ENCODE data around the gene TNS1.

TNS1 gene

GRCh38 chr2:217900780-217901360, 101.9 kb downstream of the TNS1 start:
- Histone ChIP-seq H3K9ac (ENCODE audit: low read length) (peak overlapping the region; percentile 37), H3K4me3 (ENCODE audit: low read depth in 1 of 2, low read length in 2 of 2) (no peak overlapping the region), H3K27ac (ENCODE audit: low read depth, low read length) (peak overlapping the region; percentile 92), H3K4me1 (ENCODE audit: insufficient read depth, low read length) (peaks cover 90% of the 10 kb centered on the region), H3K36me3 (ENCODE audit: insufficient read depth, low read length) (peaks cover 67% of the 10 kb centered on the region), H3K9me3 (ENCODE audit: low read length) (no peaks in the 10 kb centered on the region), H3K27me3 (ENCODE audit: control insufficient read depth in 1 of 2, insufficient read depth in 2 of 2, low read length in 2 of 2) (no peaks in the 10 kb centered on the region)

DNA sequence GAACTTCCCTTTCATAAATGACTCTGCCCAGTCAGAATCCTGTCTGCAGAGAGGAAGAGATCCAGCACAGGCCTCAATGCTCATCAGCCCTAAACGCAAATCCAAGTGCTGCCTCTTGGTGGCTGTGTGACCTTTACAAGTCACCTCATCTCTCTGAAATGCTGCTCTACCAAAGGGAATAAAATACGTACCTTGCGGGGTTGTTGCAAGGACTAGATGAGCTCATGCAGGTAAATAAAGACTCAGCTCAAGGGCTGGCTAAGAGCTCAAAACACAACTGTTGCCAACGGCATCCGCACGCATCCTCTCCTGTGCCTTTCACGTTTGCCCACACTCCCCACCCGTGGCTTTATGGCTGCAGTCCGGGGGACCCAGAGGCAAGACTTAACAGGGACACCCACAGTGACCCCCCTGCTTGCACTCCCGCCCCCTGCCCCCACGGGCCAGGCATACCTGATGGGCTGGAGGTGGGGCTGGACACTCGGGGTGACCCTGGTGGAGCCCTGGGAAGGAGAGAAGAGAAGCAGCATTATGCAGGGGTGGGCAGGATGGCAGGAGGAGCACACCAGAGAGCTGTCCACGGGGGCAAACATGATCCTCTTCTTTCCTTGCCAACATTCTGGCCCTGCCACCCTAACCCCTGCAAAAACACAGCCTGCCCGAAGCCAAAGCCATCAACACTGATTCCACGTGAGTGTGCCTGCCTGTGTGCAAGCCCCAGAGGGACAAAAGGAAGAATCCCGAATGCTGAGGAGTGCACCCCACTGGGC, 102.6 kb downstream of the TNS1 start:
- no peak overlapping the region for H3K4me3 ChIP-seq (ENCODE audit: low read depth in 1 of 2, low read length in 2 of 2)

DNA sequence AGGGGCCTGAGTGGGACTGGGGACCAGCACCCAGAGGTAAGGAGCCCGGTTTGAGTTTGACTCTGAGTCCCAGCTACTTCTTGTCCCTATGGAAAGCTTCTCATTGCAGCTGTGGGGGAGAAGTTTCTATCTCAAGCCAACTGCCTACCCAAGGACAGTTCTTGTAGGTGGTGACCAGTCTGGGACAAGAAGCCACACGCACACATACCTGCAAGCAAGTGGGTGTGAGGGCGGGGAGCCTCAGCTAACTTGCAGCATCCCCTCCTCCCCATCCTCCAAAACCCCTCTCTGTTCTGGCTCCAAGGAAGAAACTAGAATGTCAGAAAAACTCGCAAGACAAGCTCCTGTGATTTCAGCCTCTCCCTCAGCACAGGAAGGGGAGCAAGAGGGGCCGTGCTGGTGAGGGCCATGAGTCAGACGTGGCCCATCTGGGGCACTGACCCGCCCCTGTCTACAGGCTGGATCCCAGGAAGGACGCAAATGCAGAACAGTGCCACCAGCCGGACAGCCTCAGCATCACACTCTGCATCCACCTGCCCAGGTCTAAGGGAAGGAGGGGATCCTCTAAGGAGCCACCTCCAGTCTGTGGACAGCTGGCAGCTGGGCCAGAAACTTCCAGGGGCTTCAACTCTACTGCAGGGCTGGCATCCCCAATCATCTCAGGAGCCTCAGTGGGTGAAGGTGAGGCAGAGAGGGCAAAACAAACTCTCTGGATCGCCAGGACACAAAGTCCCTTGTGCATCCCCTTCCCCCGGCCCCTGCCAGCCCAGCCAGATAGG, 103.4 kb downstream of the TNS1 start:
- Histone ChIP-seq H3K27me3 (ENCODE audit: control insufficient read depth in 1 of 2, insufficient read depth in 2 of 2, low read length in 2 of 2) (no peaks in the 10 kb centered on the region), H3K9ac (ENCODE audit: low read length) (no peak overlapping the region), H3K4me1 (ENCODE audit: insufficient read depth, low read length) (peaks cover 78% of the 10 kb centered on the region), H3K36me3 (ENCODE audit: insufficient read depth, low read length) (peaks cover 69% of the 10 kb centered on the region), H3K27ac (ENCODE audit: low read depth, low read length) (peak overlapping the region; percentile 59), H3K4me3 (ENCODE audit: low read depth in 1 of 2, low read length in 2 of 2) (peak overlapping the region in 1 of 2 donors; percentile 3), H3K9me3 (ENCODE audit: low read length) (no peaks in the 10 kb centered on the region)

More for the DNA sequence above, 102.6 kb downstream of the TNS1 start:
- peak overlapping the region; percentile 59 for H3K27ac ChIP-seq (ENCODE audit: low read depth, low read length)
- peaks cover 69% of the 10 kb centered on the region for H3K36me3 ChIP-seq (ENCODE audit: insufficient read depth, low read length)
- no peaks in the 10 kb centered on the region for H3K27me3 ChIP-seq (ENCODE audit: control insufficient read depth in 1 of 2, insufficient read depth in 2 of 2, low read length in 2 of 2)
- no peak overlapping the region for H3K9ac ChIP-seq (ENCODE audit: low read length)
- H3K9me3 ChIP-seq (ENCODE audit: low read length) = no peaks in the 10 kb centered on the region
- peaks cover 86% of the 10 kb centered on the region for H3K4me1 ChIP-seq (ENCODE audit: insufficient read depth, low read length)

DNA sequence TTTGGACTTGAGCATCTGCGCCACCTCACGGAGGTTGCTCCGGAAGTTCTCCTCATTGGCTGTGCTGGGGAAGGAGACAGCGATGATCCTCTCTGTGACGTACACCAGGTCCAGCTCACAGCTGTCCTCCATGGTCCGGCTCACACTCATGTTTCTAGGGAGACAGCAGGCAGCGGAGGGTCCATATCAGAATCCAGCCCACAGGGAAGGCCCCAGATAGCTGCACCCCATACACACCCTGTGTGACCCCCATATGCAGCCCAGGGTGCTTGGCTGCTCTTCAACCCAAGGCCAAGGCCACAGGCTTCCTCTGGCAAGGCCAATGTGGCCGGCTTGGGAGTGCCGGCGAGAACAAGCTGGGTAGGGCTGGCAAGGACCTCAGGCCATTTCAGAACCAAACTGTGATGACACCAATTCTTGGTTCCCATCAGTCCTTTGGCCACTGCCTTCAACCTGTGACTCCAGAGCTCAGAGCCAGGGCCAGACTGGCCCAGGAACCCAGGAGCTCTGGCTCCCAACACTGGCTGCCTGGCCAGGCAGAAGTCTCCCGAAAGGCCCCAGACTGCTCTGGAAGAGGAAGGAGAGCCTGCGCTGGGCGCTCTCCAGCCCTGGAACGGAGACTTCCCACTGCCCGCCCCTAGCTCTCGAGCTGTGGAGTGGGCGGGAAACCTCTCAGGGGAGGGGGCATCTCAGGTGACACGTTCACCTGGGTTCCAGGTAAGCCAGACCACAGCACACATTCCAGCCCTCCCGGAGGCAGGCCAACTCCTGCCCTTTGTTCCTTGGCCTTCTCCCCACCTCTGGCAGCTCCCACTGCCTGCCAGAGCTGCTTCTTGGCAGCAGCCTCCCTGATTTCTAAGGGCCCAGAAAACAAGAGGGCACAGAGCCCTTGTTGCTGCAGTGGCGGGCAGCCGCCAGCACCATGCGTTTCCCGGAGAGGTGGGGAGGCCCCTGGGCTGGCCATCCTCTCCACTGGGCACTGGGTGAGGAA, 104.7 kb downstream of the TNS1 start:
- Histone ChIP-seq H3K27me3 (ENCODE audit: control insufficient read depth in 1 of 2, insufficient read depth in 2 of 2, low read length in 2 of 2) (no peaks in the 10 kb centered on the region), H3K27ac (ENCODE audit: low read depth, low read length) (peak overlapping the region; percentile 59), H3K9ac (ENCODE audit: low read length) (peak overlapping the region; percentile 2), H3K4me1 (ENCODE audit: insufficient read depth, low read length) (peaks cover 72% of the 10 kb centered on the region), H3K9me3 (ENCODE audit: low read length) (no peaks in the 10 kb centered on the region), H3K4me3 (ENCODE audit: low read depth in 1 of 2, low read length in 2 of 2) (no peak overlapping the region), H3K36me3 (ENCODE audit: insufficient read depth, low read length) (peaks cover 80% of the 10 kb centered on the region)

DNA sequence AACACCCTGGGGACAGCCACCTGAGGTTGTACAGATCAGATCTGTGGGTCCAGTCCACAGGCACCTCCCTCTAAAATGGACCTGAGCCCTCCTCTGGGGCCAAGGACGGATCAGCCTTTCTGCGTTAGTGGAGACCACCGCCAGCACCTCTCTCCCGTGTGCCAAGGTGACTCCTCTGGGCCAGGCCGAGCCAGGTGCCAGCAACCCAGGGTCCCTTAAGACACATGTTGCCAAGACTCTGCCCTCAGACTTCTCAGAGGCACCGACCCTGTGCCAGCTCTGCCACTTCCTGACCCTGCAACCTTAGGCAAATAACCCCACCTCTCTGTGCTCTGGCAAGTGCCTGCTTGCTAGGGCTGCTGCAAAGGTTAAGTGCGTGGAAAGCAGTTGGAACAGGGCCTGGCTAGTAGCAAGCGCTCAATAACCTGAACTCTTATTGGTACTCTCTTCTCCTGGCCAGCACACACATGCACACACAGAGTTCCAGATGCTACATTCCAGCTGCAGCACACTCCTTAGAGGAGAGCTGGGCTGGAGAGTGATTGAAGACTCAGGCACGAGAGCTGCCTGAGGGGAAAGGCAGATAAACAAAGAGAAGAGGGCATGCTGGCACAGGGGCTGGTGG, 105.6 kb downstream of the TNS1 start:
- Histone ChIP-seq H3K9ac (ENCODE audit: low read length) (peak overlapping the region; percentile 2), H3K27ac (ENCODE audit: low read depth, low read length) (peak overlapping the region; percentile 59), H3K27me3 (ENCODE audit: control insufficient read depth in 1 of 2, insufficient read depth in 2 of 2, low read length in 2 of 2) (no peaks in the 10 kb centered on the region), H3K4me3 (ENCODE audit: low read depth in 1 of 2, low read length in 2 of 2) (no peak overlapping the region), H3K4me1 (ENCODE audit: insufficient read depth, low read length) (peaks cover 63% of the 10 kb centered on the region), H3K36me3 (ENCODE audit: insufficient read depth, low read length) (peaks cover 89% of the 10 kb centered on the region), H3K9me3 (ENCODE audit: low read length) (no peaks in the 10 kb centered on the region)

DNA sequence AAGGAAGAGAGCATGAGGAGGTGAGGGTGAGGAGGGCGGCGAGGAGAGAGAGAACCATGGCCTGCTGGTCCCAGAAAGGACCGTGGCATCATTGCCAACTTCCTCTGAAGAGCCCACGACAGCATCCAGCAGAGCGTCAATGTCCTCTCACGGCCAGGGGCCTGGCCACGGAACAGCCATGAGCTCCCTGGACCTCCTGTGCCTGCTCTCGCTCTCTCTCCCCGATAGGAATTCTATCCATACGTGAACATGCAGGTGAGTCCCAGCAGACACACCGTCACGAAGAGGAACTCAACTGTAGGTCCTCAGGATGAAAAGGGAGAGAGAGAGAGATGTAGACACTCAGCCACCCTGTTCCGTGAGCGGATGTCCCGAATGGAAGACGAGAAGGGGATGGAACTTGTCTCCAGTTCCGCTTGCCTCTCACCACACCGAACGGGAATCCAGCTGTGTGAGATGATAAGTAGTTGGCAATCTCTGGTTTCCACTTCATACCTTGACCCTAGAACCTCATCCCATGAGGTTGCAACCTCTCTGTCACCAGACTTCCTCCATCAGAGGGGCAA, 107.6 kb downstream of the TNS1 start:
- H3K9ac ChIP-seq (ENCODE audit: low read length) = no peak overlapping the region
- peak overlapping the region; percentile 29 for H3K27ac ChIP-seq (ENCODE audit: low read depth, low read length)
- no peaks in the 10 kb centered on the region for H3K9me3 ChIP-seq (ENCODE audit: low read length)
- peaks cover 50% of the 10 kb centered on the region for H3K4me1 ChIP-seq (ENCODE audit: insufficient read depth, low read length)
- no peaks in the 10 kb centered on the region for H3K27me3 ChIP-seq (ENCODE audit: control insufficient read depth in 1 of 2, insufficient read depth in 2 of 2, low read length in 2 of 2)
- H3K4me3 ChIP-seq (ENCODE audit: low read depth in 1 of 2, low read length in 2 of 2) = no peak overlapping the region
- H3K36me3 ChIP-seq (ENCODE audit: insufficient read depth, low read length) = peaks cover 94% of the 10 kb centered on the region

GRCh38 chr2:217893440-217893839, 109.4 kb downstream of the TNS1 start:
- Histone ChIP-seq H3K27me3 (ENCODE audit: control insufficient read depth in 1 of 2, insufficient read depth in 2 of 2, low read length in 2 of 2) (no peaks in the 10 kb centered on the region), H3K4me3 (ENCODE audit: low read depth in 1 of 2, low read length in 2 of 2) (no peak overlapping the region), H3K27ac (ENCODE audit: low read depth, low read length) (no peak overlapping the region), H3K9ac (ENCODE audit: low read length) (no peak overlapping the region), H3K36me3 (ENCODE audit: insufficient read depth, low read length) (peaks cover 96% of the 10 kb centered on the region), H3K4me1 (ENCODE audit: insufficient read depth, low read length) (peaks cover 36% of the 10 kb centered on the region), H3K9me3 (ENCODE audit: low read length) (no peaks in the 10 kb centered on the region)

GRCh38 chr2:217892560-217892959, 110.2 kb downstream of the TNS1 start:
- no peak overlapping the region for H3K9ac ChIP-seq (ENCODE audit: low read length)
- no peaks in the 10 kb centered on the region for H3K9me3 ChIP-seq (ENCODE audit: low read length)
- H3K36me3 ChIP-seq (ENCODE audit: insufficient read depth, low read length) = peaks cover 100% of the 10 kb centered on the region
- no peak overlapping the region for H3K4me3 ChIP-seq (ENCODE audit: low read depth in 1 of 2, low read length in 2 of 2)
- H3K27me3 ChIP-seq (ENCODE audit: control insufficient read depth in 1 of 2, insufficient read depth in 2 of 2, low read length in 2 of 2) = no peaks in the 10 kb centered on the region
- peak overlapping the region; percentile 15 for H3K27ac ChIP-seq (ENCODE audit: low read depth, low read length)
- H3K4me1 ChIP-seq (ENCODE audit: insufficient read depth, low read length) = peaks cover 33% of the 10 kb centered on the region

DNA sequence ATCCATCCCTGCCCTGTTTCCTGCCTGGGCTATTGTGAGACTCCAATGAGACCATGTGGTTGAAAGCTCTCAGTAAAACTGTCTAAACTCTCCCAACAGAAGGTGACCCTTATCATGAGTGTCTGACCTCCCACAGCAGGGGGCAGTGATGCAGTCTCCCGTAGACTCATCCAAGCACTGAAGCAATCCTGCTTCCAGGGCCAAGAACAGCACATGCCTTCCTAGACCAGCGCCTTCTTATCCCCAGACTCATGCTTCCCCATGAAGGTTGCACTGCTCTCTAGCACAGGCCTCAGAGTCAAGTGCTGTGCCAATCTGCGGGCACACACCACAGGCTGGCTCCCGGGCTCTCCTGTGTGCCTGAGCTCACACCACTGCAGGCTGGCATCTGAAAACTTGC, 112.3 kb downstream of the TNS1 start:
- Histone ChIP-seq H3K36me3 (ENCODE audit: insufficient read depth, low read length) (peaks cover 96% of the 10 kb centered on the region), H3K4me3 (ENCODE audit: low read depth in 1 of 2, low read length in 2 of 2) (no peak overlapping the region), H3K27ac (ENCODE audit: low read depth, low read length) (no peak overlapping the region), H3K9me3 (ENCODE audit: low read length) (no peaks in the 10 kb centered on the region), H3K4me1 (ENCODE audit: insufficient read depth, low read length) (peaks cover 23% of the 10 kb centered on the region), H3K27me3 (ENCODE audit: control insufficient read depth in 1 of 2, insufficient read depth in 2 of 2, low read length in 2 of 2) (no peaks in the 10 kb centered on the region), H3K9ac (ENCODE audit: low read length) (no peak overlapping the region)

- Histone ChIP-seq H3K27me3 (ENCODE audit: control insufficient read depth in 1 of 2, insufficient read depth in 2 of 2, low read length in 2 of 2) (no peaks in the 10 kb centered on the region), H3K4me3 (ENCODE audit: low read depth in 1 of 2, low read length in 2 of 2) (no peak overlapping the region), H3K36me3 (ENCODE audit: insufficient read depth, low read length) (peaks cover 96% of the 10 kb centered on the region), H3K9ac (ENCODE audit: low read length) (no peak overlapping the region), H3K9me3 (ENCODE audit: low read length) (no peaks in the 10 kb centered on the region), H3K27ac (ENCODE audit: low read depth, low read length) (peak overlapping the region; percentile 29), H3K4me1 (ENCODE audit: insufficient read depth, low read length) (peaks cover 23% of the 10 kb centered on the region)
Observed at GRCh38 chr2:217889656-217890055, 113.1 kb downstream of the TNS1 start.
